ENCODE data around the gene MLC1.

MLC1 gene

DNA sequence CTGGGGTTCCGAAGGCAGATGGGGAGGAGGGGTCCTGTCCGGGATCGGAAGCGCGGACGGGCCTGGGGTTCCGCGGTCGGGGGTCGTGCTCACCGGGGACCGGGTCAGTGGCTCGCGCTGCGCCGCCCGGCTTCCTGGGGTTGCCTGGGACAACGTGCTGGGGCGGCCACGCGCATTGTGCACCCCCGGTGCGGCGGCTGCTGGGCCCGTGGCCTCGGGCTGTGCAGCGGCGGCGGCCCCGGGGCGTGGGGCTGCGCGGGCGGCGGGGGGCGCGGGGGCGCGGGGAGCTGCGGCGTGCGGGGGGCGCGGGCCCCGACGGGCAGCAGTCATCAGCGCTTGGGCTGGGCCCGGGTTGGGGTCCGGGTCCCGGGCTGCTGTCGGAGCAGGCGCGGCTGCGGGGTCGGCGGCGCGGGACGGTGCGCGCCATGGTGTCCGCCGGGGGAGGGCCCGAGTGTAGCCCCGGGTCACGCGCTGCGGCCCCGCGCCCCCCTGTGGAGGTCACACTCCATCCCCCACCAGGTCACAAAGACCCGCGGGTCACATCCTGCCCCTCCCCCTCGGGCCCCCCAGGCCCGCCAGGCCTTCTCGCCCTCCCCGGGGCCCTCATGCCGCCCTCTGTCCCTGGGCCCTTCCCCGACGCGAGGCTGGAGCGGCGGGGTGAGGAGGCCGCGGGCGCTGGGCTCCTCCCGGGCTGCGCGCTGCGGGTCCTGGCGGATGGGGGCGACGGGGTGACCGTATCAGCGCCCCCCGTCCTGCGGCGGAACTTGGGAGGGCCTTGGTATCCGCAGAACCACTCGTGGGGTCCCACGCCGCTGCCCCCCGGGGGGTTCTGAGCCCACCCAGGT is 26.9 kb downstream of the MLC1 start, which contains the start of gene TTLL8:
Gene TTLL8, minus strand, starts transcription at position 238 of the 845 bp plus-strand sequence.
- TF ChIP-seq CTCF (IDR thresholded peaks at IDR 0.05): no peak
- H2AFZ ChIP-seq: peak within 1 kb of the TSS; percentile 72
- no peaks in the 10 kb centered on the region for H3K9me3 ChIP-seq (ENCODE audit: control insufficient read depth, low read length)
- H3K27ac ChIP-seq: peak within 1 kb of the TSS; percentile 19
- no peaks in the 10 kb centered on the region for H3K27me3 ChIP-seq (ENCODE audit: control insufficient read depth, insufficient read depth, low read length)
- H3K4me1 ChIP-seq: peaks cover 2% of the 10 kb centered on the region
- no peaks in the 10 kb centered on the region for H3K36me3 ChIP-seq (ENCODE audit: control insufficient read depth, insufficient read depth, low read length)
- H3K4me2 ChIP-seq (ENCODE audit: low read length): peak within 1 kb of the TSS; percentile 62
- H3K4me3 ChIP-seq (ENCODE audit: low read depth, low read length): peak within 1 kb of the TSS; percentile 49
- H3K9ac ChIP-seq: no peak within 1 kb of the TSS
- no peaks in the 10 kb centered on the region for H3K79me2 ChIP-seq

DNA sequence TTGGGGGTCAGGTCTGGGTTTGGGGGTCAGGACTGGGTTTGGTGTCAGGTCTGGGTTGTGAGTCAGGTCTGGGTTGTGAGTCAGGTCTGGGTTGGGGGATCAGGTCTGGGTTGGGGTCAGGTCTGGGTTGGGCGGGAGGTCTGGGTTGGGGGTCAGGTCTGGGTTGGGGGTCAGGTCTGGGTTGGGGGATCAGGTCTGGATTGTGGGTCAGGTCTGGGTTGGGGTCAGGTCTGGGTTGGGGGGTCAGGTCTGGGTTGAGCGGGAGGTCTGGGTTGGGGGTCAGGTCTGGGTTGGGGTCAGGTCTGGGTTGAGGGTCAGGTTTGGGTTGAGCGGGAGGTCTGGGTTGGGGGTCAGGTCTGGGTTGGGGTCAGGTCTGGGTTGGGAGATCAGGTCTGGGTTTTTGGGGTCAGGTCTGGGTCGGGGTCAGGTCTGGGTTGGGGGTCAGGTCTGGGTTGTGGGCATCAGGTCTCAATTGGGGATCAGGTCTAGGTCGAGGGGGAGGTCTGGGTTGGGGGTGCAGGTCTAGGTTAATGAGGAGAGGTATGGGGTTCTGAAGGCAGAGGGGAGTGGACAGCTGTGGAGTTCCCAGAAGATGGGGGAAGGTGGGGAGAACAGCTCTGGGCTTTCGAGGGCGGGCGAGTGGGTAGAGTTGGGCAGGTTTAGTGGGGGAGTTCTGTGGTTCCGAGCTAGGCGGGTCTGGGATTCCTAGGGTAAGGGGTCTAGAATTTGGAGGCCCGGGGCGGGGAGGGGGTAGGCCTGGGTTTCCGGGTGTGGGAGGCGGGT is 27.8 kb downstream of the MLC1 start:
- Histone ChIP-seq H3K27ac (no peak overlapping the region), H2AFZ (no peak overlapping the region)
- TF ChIP-seq CTCF (IDR thresholded peaks at IDR 0.05): no peak

DNA sequence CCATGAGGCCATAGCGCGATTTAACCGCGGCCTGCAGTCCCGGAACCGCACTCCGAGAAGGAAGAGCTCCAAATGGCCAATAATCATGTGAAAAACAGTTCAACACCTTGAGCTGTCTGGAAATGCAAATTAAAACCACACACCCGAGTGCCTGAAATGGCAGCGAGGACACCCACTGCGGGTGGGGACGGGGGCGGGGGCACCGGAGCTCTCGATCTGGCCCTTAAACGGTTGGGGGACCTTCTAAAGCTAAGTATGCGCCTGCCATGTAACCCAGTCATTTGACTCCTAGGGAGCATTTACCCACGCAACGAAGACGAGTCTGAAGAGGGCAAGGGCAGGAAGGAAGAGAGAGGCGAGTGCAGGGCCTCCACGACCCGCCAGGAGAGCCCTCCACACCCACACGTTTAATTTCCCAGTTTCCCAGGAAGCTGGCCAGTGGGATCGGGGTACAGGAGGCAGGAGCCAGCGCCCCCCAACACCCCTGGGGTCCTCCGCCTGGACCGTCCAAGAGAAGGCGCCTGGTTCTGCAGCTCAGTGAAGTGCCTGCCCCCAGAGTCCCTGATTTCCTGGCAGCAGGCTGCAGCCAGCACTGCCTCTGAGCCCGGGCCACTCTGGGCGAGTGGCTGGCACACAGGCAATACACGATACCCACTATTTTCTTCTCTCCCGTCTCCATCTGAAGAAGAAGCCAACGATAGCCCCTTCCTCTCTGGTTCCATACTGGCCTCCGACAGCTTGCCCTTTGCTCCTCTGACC is 28.8 kb downstream of the MLC1 start:
- TF ChIP-seq CTCF (IDR thresholded peaks at IDR 0.05): no peak
- Histone ChIP-seq H3K9ac (no peak overlapping the region), H2AFZ (no peak overlapping the region), H3K4me3 (ENCODE audit: low read depth, low read length) (no peak overlapping the region), H3K27ac (no peak overlapping the region), H3K9me3 (ENCODE audit: control insufficient read depth, low read length) (no peaks in the 10 kb centered on the region), H3K27me3 (ENCODE audit: control insufficient read depth, insufficient read depth, low read length) (no peaks in the 10 kb centered on the region), H3K4me2 (ENCODE audit: low read length) (no peak overlapping the region), H3K36me3 (ENCODE audit: control insufficient read depth, insufficient read depth, low read length) (no peaks in the 10 kb centered on the region), H3K4me1 (peaks cover 2% of the 10 kb centered on the region), H3K79me2 (no peaks in the 10 kb centered on the region)

More for the DNA sequence above, 27.8 kb downstream of the MLC1 start:
- no peaks in the 10 kb centered on the region for H3K27me3 ChIP-seq (ENCODE audit: control insufficient read depth, insufficient read depth, low read length)
- H3K4me1 ChIP-seq: peaks cover 2% of the 10 kb centered on the region
- no peak overlapping the region for H3K9ac ChIP-seq
- H3K79me2 ChIP-seq: no peaks in the 10 kb centered on the region
- H3K9me3 ChIP-seq (ENCODE audit: control insufficient read depth, low read length): no peaks in the 10 kb centered on the region
- no peaks in the 10 kb centered on the region for H3K36me3 ChIP-seq (ENCODE audit: control insufficient read depth, insufficient read depth, low read length)
- H3K4me3 ChIP-seq (ENCODE audit: low read depth, low read length): no peak overlapping the region
- H3K4me2 ChIP-seq (ENCODE audit: low read length): no peak overlapping the region

DNA sequence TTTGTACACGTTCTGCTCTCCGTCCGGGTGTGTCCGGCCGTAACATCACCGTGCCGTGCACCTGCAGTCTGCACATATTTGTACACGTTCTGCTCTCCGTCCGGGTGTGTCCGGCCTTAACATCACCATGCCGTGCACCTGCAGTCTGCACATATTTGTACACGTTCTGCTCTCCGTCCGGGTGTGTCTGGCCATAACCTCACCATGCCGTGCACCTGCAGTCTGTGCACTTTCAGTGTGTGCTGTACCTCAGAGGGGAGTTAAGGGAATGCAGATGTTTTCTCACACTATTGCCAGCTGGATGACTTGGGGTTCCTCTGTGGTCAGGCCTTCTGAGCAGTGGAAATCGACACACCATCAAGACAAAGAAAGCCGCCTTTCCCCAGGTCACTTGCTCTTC is 31.4 kb downstream of the MLC1 start:
- no peak overlapping the region for H3K27ac ChIP-seq
- no peak overlapping the region for H3K4me3 ChIP-seq (ENCODE audit: low read depth, low read length)
- no peak overlapping the region for H2AFZ ChIP-seq
- no peak overlapping the region for H3K9ac ChIP-seq
- H3K9me3 ChIP-seq (ENCODE audit: control insufficient read depth, low read length): no peaks in the 10 kb centered on the region
- H3K27me3 ChIP-seq (ENCODE audit: control insufficient read depth, insufficient read depth, low read length): no peaks in the 10 kb centered on the region
- TF ChIP-seq CTCF (IDR thresholded peaks at IDR 0.05): no peak
- no peaks in the 10 kb centered on the region for H3K79me2 ChIP-seq
- H3K4me2 ChIP-seq (ENCODE audit: low read length): no peak overlapping the region
- no peaks in the 10 kb centered on the region for H3K36me3 ChIP-seq (ENCODE audit: control insufficient read depth, insufficient read depth, low read length)
- peaks cover under 1% of the 10 kb centered on the region for H3K4me1 ChIP-seq
